Duodenal mucosa (tissue), 2 donors: ENCODE data around the gene FHAD1.
A peak's percentile ranks its signal among the peaks of the same experiment; 100 is the strongest.

Source experiments
- H3K27ac ChIP-seq: one replicate; pipeline ENCODE4 v1.7.0; 2013; ENCODE audit warnings: low read depth, low read length
- H3K27me3 ChIP-seq, 2 donors: one replicate each; pipeline ENCODE4 v1.7.0; 2013; ENCODE audit warnings: low read length in 2 of 2, control low read depth in 1 of 2; ENCODE audit not compliant: insufficient read depth in 2 of 2, control insufficient read depth in 1 of 2
- H3K36me3 ChIP-seq, 2 donors: one replicate each; pipeline ENCODE4 v1.7.0; 2013; ENCODE audit warnings: low read length in 2 of 2, control low read depth in 1 of 2; ENCODE audit not compliant: insufficient read depth in 2 of 2, control insufficient read depth in 1 of 2
- H3K4me1 ChIP-seq, 2 donors: one replicate each; pipeline ENCODE4 v1.7.0; 2013; ENCODE audit warnings: low read length in 2 of 2, control low read depth in 1 of 2; ENCODE audit not compliant: insufficient read depth in 2 of 2, control insufficient read depth in 1 of 2
- H3K4me3 ChIP-seq, 2 donors: one replicate each; pipeline ENCODE4 v1.7.0; 2013; ENCODE audit warnings: low read length in 2 of 2, low read depth in 1 of 2
- H3K9ac ChIP-seq, 2 donors: one replicate each; pipeline ENCODE4 v1.7.0; 2013; ENCODE audit warnings: low read length in 2 of 2, low read depth in 1 of 2
- H3K9me3 ChIP-seq, 2 donors: one replicate each; pipeline ENCODE4 v1.7.0; 2013; ENCODE audit warnings: low read length in 2 of 2, control low read depth in 1 of 2; ENCODE audit not compliant: control insufficient read depth in 1 of 2

Gene FHAD1

DNA sequence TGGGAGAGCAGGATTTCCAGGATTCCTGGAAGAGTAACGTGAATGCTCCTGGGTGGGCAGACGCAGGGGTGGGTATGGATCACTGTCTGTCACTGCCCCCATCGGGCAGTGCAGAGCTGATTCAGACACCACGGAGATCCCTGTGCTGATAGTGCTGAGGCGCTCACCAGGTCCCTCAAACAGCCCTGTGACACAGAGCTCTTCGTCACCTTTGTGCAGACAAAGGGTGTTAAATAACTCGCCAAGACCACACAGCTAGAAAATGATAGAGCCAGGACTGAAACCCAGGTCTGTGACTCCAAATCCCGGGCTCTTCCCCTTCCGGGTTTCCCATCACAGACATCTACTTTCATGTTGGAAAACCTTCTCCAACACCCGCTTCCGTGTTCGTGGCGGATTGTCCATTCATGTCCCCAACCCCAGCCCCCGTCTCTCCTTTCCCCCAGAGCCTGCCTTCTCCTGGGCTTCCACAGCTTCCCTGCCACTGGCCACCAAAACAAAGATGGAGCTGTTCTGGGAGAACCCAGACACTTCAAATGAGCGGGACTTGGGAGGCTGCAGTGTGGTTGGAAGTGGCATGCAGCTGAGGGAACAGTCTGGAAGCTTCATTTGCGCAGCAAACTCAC lies 165.3 kb downstream of the FHAD1 start:
- H3K27me3 ChIP-seq, result no peaks in the 10 kb centered on the region
- H3K4me3 ChIP-seq, result peak overlapping the region; percentile 85 to 96
- peak overlapping the region; percentile 90 to 98 for H3K9ac ChIP-seq
- peaks cover 52 to 63% of the 10 kb centered on the region in 2 donors for H3K4me1 ChIP-seq
- H3K9me3 ChIP-seq, result no peaks in the 10 kb centered on the region
- peak overlapping the region; percentile 69 for H3K27ac ChIP-seq
- H3K36me3 ChIP-seq, result peaks cover 0 to 8% of the 10 kb centered on the region in 2 donors

DNA sequence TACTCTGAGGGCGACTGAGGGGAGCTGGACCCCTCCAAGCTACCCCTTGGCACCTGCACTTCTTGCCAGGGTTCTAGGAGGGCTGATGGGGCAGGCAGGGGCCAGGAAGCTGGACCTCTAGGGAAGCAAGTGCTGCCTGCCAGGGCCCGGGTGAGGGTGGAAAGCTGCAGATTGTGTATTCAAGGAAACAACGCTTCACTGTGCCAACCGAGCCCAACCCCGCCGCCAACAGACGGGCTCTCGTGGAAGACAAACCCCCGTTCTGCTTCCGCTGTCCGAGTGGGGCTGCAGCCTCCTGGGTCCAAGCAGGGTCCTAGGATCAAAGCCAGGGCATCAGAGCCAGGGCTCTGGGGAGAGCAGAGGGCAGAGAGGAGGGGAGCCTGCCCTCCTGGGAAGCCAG lies 165.8 kb downstream of the FHAD1 start:
- Histone ChIP-seq H3K9ac (peak overlapping the region; percentile 90 to 98), H3K27me3 (no peaks in the 10 kb centered on the region), H3K36me3 (peaks cover 0 to 8% of the 10 kb centered on the region in 2 donors), H3K4me1 (peaks cover 57 to 68% of the 10 kb centered on the region in 2 donors), H3K4me3 (peak overlapping the region; percentile 85 to 96), H3K27ac (peak overlapping the region; percentile 69), H3K9me3 (no peaks in the 10 kb centered on the region)

DNA sequence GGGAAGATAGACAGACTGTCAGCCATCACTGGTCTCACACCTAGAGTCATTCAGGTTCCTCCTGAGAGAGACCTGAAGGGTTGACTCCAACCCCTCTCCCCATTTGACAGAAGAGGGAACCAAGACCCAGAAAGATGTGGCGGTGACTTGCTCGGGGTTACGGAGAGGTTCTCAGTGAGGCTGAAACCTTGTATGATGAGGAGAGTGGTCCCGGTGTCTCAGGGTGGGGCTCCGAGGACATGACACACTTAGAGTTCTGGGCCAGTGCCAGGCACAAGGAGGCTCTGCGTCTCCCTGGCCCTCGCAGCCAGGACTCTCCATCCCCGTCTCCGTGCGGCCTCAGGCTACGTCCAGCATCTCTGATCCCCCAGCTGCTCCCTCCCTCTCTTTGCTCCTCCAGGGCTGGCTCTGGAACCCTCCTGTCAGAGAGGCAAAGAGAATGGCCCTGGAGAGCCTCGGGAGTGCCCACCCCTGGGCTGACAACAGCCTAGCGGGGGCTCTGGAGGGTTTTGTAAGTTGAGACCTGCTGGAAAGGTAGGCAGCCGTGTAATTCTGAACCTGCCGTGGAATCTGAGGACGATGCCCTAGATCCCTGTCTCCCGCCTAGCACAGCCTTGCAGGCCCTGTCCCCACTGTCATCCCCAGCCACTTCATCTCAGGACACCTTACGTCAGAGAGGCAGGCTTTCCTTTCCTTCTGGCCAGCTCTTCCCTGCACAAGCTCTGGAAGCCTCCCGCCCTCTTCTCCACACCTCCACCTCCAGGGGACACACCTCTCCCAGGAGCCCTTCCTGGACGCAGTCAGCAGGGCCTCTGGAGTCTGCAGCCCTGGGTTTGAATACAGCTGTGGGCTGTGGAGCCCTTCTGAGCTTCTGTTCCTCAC lies 166.8 kb downstream of the FHAD1 start:
- H3K9ac ChIP-seq, result peak overlapping the region; percentile 90 to 98
- peak overlapping the region; percentile 30 for H3K27ac ChIP-seq
- peaks cover 0 to 8% of the 10 kb centered on the region in 2 donors for H3K36me3 ChIP-seq
- H3K27me3 ChIP-seq, result no peaks in the 10 kb centered on the region
- H3K9me3 ChIP-seq, result no peaks in the 10 kb centered on the region
- peaks cover 61 to 73% of the 10 kb centered on the region in 2 donors for H3K4me1 ChIP-seq
- H3K4me3 ChIP-seq, result peak overlapping the region in 1 of 2 donors; percentile 96

DNA sequence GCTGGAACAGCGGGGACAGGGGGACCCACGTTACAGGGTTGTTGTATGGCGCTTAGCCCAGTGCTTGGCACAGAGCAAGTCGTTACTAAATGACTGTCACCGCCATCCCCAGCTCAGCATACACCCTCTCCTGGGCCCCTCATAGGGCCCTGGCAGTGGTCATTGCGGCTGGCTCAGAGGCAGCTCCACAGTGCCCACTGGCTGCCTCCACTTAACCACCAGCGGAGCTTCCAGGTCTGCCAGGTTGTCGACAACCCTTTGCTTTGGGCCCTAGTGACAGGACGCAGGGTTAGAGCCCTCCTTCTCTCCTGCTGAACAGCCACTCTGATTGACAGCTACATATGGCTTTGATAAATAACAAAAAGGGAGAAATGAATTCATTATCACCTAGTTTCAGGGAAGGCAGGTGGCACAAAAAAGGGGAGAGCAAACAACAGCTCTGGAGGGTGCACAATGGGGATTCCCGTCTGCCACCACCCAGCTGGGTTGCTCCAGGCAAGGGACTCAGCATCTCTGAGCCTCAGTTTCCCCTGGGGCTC lies 167.5 kb downstream of the FHAD1 start:
- H3K36me3 ChIP-seq, result peaks cover 0 to 8% of the 10 kb centered on the region in 2 donors
- no peaks in the 10 kb centered on the region for H3K27me3 ChIP-seq
- no peak overlapping the region for H3K4me3 ChIP-seq
- H3K4me1 ChIP-seq, result peaks cover 68 to 76% of the 10 kb centered on the region in 2 donors
- no peak overlapping the region for H3K27ac ChIP-seq
- H3K9ac ChIP-seq, result peak overlapping the region in 1 of 2 donors; percentile 35
- no peaks in the 10 kb centered on the region for H3K9me3 ChIP-seq

DNA sequence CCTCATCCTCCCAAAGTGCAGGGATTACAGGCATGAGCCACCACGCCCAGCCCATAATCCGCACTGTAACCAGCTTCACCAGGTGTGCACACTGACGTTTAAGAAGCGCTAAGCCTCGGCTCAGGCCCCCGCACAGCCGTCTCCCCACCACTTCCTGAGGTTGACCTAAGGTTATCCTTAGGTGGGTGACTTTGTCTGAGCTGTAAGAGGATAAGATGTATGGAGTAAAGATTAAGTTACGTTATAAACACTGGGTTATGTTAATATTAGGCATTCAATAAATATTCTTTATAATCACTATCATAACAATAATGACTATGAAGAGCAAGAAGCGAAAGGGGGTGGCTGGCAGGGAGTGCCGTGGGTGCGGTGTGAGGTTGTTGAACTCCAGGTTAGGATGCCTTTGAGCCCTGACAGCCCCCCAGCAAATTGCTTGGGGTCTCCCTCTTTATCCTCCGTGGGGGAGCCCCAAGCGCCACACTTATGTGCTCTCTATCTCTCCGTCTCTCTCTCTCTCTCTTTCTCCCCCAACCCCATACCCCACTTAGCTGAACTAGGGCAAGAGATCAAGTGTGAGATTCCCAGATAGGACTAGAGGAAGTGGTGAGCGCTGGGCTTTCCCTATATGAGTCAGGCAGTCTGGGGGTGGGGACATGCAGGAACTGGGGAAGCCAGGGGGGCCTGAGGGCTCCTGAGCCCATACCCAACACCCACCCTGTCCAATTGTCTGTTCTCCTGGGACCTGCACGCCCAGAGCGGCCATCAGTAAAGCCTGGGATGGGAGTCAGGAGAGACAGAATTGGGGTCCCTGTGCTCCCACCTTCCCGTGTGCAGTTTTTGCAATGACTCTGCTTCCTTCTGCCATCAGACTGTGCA lies 170.3 kb downstream of the FHAD1 start:
- Histone ChIP-seq H3K27me3 (no peaks in the 10 kb centered on the region), H3K4me1 (peaks cover 84% of the 10 kb centered on the region in 2 donors), H3K27ac (peak overlapping the region; percentile 88), H3K4me3 (peak overlapping the region; percentile 14 to 39), H3K9me3 (no peaks in the 10 kb centered on the region), H3K9ac (peak overlapping the region; percentile 1 to 60), H3K36me3 (peaks cover 0 to 12% of the 10 kb centered on the region in 2 donors)

DNA sequence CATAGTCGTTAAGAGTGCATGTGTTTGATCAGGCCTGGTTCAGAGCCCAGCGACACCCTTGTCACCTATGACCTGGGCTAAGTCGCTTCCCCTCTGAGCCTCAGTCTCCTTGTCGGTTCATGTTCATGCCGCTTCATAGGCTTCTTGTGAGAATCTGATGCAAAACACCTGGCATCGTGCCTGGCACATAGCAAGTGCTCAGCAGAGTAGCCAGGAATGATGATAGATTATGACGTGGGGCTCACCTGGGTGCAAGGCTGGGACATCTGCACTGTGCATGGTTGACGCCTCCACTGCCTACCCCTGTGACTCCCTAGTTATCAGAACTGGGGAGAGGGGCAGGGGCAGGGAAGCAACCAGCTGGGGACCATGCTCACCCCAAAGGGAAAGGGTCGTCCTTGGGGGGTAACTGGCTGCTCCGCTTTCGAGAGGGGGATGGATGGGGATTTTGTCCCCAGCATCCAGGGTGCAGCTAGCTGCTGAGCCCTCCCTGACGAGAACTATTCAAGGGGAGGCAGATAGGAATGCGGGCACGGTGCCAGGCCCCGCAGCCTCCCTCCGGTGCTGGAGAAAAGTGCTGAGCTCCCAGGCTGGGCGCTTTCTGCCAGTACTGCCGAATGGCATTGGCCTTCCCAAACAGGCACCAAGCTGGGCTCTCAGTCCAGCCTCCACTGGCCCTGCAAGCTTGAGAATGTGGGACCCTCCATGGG lies 171.9 kb downstream of the FHAD1 start:
- Histone ChIP-seq H3K27ac (peak overlapping the region; percentile 41), H3K4me3 (no peak overlapping the region), H3K4me1 (peaks cover 78 to 81% of the 10 kb centered on the region in 2 donors), H3K36me3 (peaks cover 0 to 12% of the 10 kb centered on the region in 2 donors), H3K9ac (peak overlapping the region; percentile 48 to 69), H3K9me3 (no peaks in the 10 kb centered on the region), H3K27me3 (no peaks in the 10 kb centered on the region)

DNA sequence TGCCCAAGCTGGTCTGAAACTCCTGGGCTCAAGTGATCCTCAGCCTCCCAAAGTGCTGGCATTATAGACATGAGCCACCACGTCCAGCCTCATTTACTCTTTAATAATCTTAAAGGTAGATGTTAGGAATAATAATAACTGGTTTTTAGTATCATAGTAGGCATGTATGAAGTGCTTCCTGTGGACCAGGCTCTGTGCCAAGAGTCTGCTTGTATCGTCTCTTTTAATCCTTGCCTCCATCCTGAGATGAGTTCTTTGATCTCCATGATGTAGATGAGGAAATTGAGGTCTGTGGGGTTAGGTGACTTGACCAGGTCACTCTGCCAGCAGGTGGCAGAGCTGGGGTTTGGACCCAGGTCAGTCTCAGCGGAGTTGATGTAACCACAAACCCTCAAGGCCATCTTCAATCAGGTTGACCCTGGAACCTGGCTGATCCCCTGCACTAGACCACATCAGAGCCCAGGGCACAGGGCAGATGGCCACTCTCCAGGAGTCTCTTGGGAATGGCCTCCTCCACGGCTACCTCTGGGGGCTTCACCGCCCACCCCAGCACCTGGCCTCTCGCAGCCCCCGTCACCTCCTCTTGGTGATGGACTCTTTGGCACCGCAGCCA lies 173.9 kb downstream of the FHAD1 start:
- Histone ChIP-seq H3K9ac (peak overlapping the region; percentile 31 to 33), H3K36me3 (peaks cover 0 to 8% of the 10 kb centered on the region in 2 donors), H3K27me3 (no peaks in the 10 kb centered on the region), H3K9me3 (no peaks in the 10 kb centered on the region), H3K27ac (peak overlapping the region; percentile 48), H3K4me3 (peak overlapping the region in 1 of 2 donors; percentile 17), H3K4me1 (peaks cover 76 to 77% of the 10 kb centered on the region in 2 donors)

DNA sequence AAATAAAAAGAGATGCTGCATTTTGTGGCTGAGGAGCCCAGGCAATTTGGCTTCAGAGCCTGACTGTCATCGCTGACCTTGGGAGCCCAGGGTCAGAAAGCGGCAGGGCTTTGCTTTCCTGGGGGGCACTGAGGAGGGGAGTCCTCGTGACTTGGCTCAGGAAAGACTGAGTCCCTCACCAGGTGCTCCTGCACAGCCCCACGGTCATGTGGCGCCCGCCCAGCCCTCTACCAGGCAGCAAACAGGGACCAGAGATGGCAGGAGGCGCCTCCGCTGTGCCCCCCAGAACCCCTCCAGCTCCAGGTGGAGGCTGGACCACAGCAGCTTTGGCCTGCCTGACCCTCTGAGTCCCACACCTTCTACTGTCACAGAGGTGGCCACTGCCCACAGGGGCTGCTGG lies 175.8 kb downstream of the FHAD1 start:
- H3K4me3 ChIP-seq, result no peak overlapping the region
- peaks cover 70 to 75% of the 10 kb centered on the region in 2 donors for H3K4me1 ChIP-seq
- H3K36me3 ChIP-seq, result peaks cover 0 to 27% of the 10 kb centered on the region in 2 donors
- H3K9ac ChIP-seq, result peak overlapping the region; percentile 28 to 83
- peak overlapping the region; percentile 91 for H3K27ac ChIP-seq
- H3K27me3 ChIP-seq, result no peaks in the 10 kb centered on the region
- H3K9me3 ChIP-seq, result no peaks in the 10 kb centered on the region
